GM23338 (cell line): ENCODE results near the gene EXOC7. TPM values are rescaled to one million over a fixed set of nuclear protein-coding genes. Genes with fewer than 3 reads are reported as not detected.

Experiments used
- ATAC-seq: fragments of 200-7000 bp; cut with Tn5 transposase; 3 replicates; pipeline ENCODE4 v1.9.1; 2020
- DNase-seq: peaks from one replicate; pipeline ENCODE4 v3.0.0-alpha.2; 2015; ENCODE audit warnings: low spot score
- H2AFZ ChIP-seq: fragments of 200-600 bp; sonication (generic); 2 replicates; pipeline ENCODE4 v1.8.0; 2016; ENCODE audit warnings: antibody characterized with exemption, mild to moderate bottlenecking, moderate library complexity
- H3F3A ChIP-seq: fragments of 200-600 bp; sonication (generic); replicated peaks from 2 replicates; pipeline ENCODE4 v1.8.0; 2017; ENCODE audit warnings: antibody characterized with exemption, mixed run types, low read depth
- H3K27ac ChIP-seq: fragments of 200-600 bp; sonication (generic); 2 replicates; pipeline ENCODE4 v1.6.1; 2016; ENCODE audit warnings: low read depth
- H3K27me3 ChIP-seq: fragments of 200-600 bp; sonication (generic); 2 replicates; pipeline ENCODE4 v1.8.0; 2016; ENCODE audit warnings: mild to moderate bottlenecking, mixed run types, moderate library complexity; ENCODE audit not compliant: insufficient read depth
- H3K36me3 ChIP-seq: fragments of 200-600 bp; sonication (generic); 2 replicates; pipeline ENCODE4 v1.8.0; 2016; ENCODE audit warnings: mild to moderate bottlenecking; ENCODE audit not compliant: insufficient read depth
- H3K4me1 ChIP-seq: fragments of 200-600 bp; sonication (generic); 2 replicates; pipeline ENCODE4 v1.8.0; 2016; ENCODE audit warnings: mild to moderate bottlenecking, moderate library complexity; ENCODE audit not compliant: insufficient read depth
- H3K4me2 ChIP-seq: fragments of 200-600 bp; sonication (generic); 2 replicates; pipeline ENCODE4 v1.7.1; 2017; ENCODE audit warnings: mixed run types
- H3K4me3 ChIP-seq: fragments of 200-600 bp; sonication (generic); 2 replicates; pipeline ENCODE4 v1.6.1; 2016; ENCODE audit warnings: mixed run types
- H3K79me2 ChIP-seq: fragments of 200-600 bp; sonication (generic); replicated peaks from 2 replicates; pipeline ENCODE4 v1.8.0; 2017; ENCODE audit warnings: mild to moderate bottlenecking; ENCODE audit not compliant: insufficient read depth
- H3K9me2 ChIP-seq: fragments of 200-600 bp; sonication (generic); 2 replicates; pipeline ENCODE4 v1.8.0; 2017; ENCODE audit not compliant: insufficient read depth
- H4K20me1 ChIP-seq: fragments of 200-600 bp; sonication (generic); replicated peaks from 2 replicates; pipeline ENCODE4 v1.8.0; 2017; ENCODE audit warnings: mild to moderate bottlenecking; ENCODE audit not compliant: insufficient read depth
- H3K27ac Mint-ChIP-seq: 2 replicates; pipeline ENCODE4 v1.8.0; 2020; ENCODE audit warnings: inconsistent platforms, mild to moderate bottlenecking, moderate library complexity, mixed read lengths
- H3K27me3 Mint-ChIP-seq: 3 replicates; pipeline ENCODE4 v1.8.0; 2022; ENCODE audit warnings: low read depth, mild to moderate bottlenecking, moderate library complexity, mixed read lengths, inconsistent platforms; ENCODE audit not compliant: insufficient read depth, poor library complexity
- H3K36me3 Mint-ChIP-seq: 3 replicates; pipeline ENCODE4 v1.8.0; 2021; ENCODE audit warnings: low read depth, mild to moderate bottlenecking, inconsistent platforms, moderate library complexity, mixed read lengths
- H3K4me1 Mint-ChIP-seq: 3 replicates; pipeline ENCODE4 v1.8.0; 2020; ENCODE audit warnings: mild to moderate bottlenecking, inconsistent platforms, mixed read lengths
- H3K4me3 Mint-ChIP-seq: 3 replicates; pipeline ENCODE4 v1.8.0; 2021; ENCODE audit warnings: moderate library complexity, mild to moderate bottlenecking, inconsistent platforms, mixed read lengths
- H3K9me3 Mint-ChIP-seq: 3 replicates; pipeline ENCODE4 v1.8.0; 2020; ENCODE audit warnings: moderate library complexity, mild to moderate bottlenecking, inconsistent platforms, mixed read lengths
- ETS1 ChIP-seq: IDR thresholded peaks from 2 replicates; pipeline ENCODE4 v1.6.1; 2016; ENCODE audit warnings: antibody characterized with exemption
- EZH2phosphoT487 ChIP-seq: fragments of 200-600 bp; sonication (generic); IDR thresholded peaks from one replicate; pipeline ENCODE4 v1.8.1; 2018; ENCODE audit warnings: antibody characterized with exemption; ENCODE audit not compliant: unreplicated experiment
- JUNB ChIP-seq: IDR thresholded peaks from one replicate; pipeline ENCODE4 v1.6.1; 2016; ENCODE audit warnings: antibody characterized with exemption; ENCODE audit not compliant: unreplicated experiment
- NANOG ChIP-seq: IDR thresholded peaks from 2 replicates; pipeline ENCODE4 v1.6.1; 2016; ENCODE audit warnings: antibody characterized with exemption, borderline replicate concordance
- POLR2AphosphoS5 ChIP-seq: IDR thresholded peaks from 2 replicates; pipeline ENCODE4 v1.6.1; 2016; ENCODE audit warnings: antibody characterized with exemption, low read depth
- REST ChIP-seq: IDR thresholded peaks from one replicate; pipeline ENCODE4 v1.6.1; 2018; ENCODE audit warnings: antibody characterized with exemption; ENCODE audit not compliant: unreplicated experiment
- STAT1 ChIP-seq: IDR thresholded peaks from one replicate; pipeline ENCODE4 v1.6.1; 2016; ENCODE audit warnings: antibody characterized with exemption; ENCODE audit not compliant: unreplicated experiment
- ZNF114 ChIP-seq: fragments of 250-450 bp; sonication (Bioruptor Pico); IDR thresholded peaks from 2 replicates; pipeline ENCODE4 v1.5.0; 2020; ENCODE audit warnings: mild to moderate bottlenecking, moderate library complexity
- polyA plus RNA-seq: library from polyadenylated mRNA; unstranded; fragments of >200 nt; fragmentation: Nextera tagmentation; extraction: Ambion mirVana; gene quantifications from 2 replicates; pipeline ENCODE4 v1.2.1, GENCODE V29; 2016
- total RNA-seq: library from RNA; depleted of rRNA; stranded (reverse); fragments of >200 nt; shearing (Covaris generic); gene quantifications from 2 replicates; pipeline ENCODE4 v1.2.3, GENCODE V29; 2014

Gene EXOC7
- total and polyA plus RNA-seq, 2 experiments from 2014 or later: 75.4 to 77.4 TPM

- no peak within 1 kb of the TSS for H3K27ac ChIP-seq
- H3K36me3 ChIP-seq: no peaks in the 10 kb centered on the region
- DNase-seq: peak; percentile 96
- H3K9me2 ChIP-seq: no peaks in the 10 kb centered on the region
- peak within 1 kb of the TSS; percentile 45; the same call in 1 of the 2 replicates for H2AFZ ChIP-seq
- Mint-ChIP-seq H3K27ac (no peak within 1 kb of the TSS), H3K9me3 (no peaks in the 10 kb centered on the region; the same call in 2 of the 3 replicates), H3K4me1 (peaks cover 71% of the 10 kb centered on the region), H3K4me3 (peak within 1 kb of the TSS; percentile 82), H3K36me3 (no peaks in the 10 kb centered on the region; the same call in 2 of the 3 replicates), H3K27me3 (peaks cover 74% of the 10 kb centered on the region)
- H3K4me3 ChIP-seq: peak within 1 kb of the TSS; percentile 85
- peaks cover 79% of the 10 kb centered on the region for H3K4me1 ChIP-seq
- TF ChIP-seq EZH2phosphoT487 (no peak), ETS1 (no peak), JUNB (no peak), POLR2AphosphoS5 (peak; percentile 43; the same call in 1 of the 2 replicates), NANOG (0 out of 2 replicates have a peak, but pooled peaks have one; percentile 13)
- H4K20me1 ChIP-seq: no peaks in the 10 kb centered on the region
- peak within 1 kb of the TSS; percentile 91 for H3K4me2 ChIP-seq
- ATAC-seq: peak; percentile 53
- no peaks in the 10 kb centered on the region for H3K79me2 ChIP-seq
- peaks cover 34% of the 10 kb centered on the region for H3F3A ChIP-seq
- peaks cover 80% of the 10 kb centered on the region for H3K27me3 ChIP-seq
Observed at GRCh38 chr17:76141212-76142038, 37.8 kb upstream of the EXOC7 start, which contains the start of gene FOXJ1. Gene FOXJ1 (minus strand): TSS chr17:76141245. CDS start chr17:76140395, 850 bp downstream.

- H3K27ac Mint-ChIP-seq: no peak overlapping the region
- DNase-seq (peak; percentile 14), ATAC-seq (peak; percentile 2)
- Histone ChIP-seq H2AFZ (no peak overlapping the region), H3K4me3 (peak overlapping the region; percentile 85), H3K36me3 (no peaks in the 10 kb centered on the region), H4K20me1 (no peaks in the 10 kb centered on the region), H3K4me1 (peaks cover 86% of the 10 kb centered on the region), H3K27ac (no peak overlapping the region), H3K4me2 (peak overlapping the region; percentile 91), H3K79me2 (no peaks in the 10 kb centered on the region), H3K27me3 (peaks cover 87% of the 10 kb centered on the region), H3F3A (peaks cover 34% of the 10 kb centered on the region), H3K9me2 (no peaks in the 10 kb centered on the region)
- H3K4me3 Mint-ChIP-seq: peak overlapping the region; percentile 82
- TF ChIP-seq ZNF114 (CRISPR knock-in tag) (no peak), STAT1 (no peak), REST (no peak)
- H3K27me3 Mint-ChIP-seq: peaks cover 76% of the 10 kb centered on the region
- H3K4me1 Mint-ChIP-seq: peaks cover 70% of the 10 kb centered on the region
- no peaks in the 10 kb centered on the region; the same call in 2 of the 3 replicates for H3K36me3 Mint-ChIP-seq
- no peaks in the 10 kb centered on the region; the same call in 2 of the 3 replicates for H3K9me3 Mint-ChIP-seq
Observed at GRCh38 chr17:76140661-76141211, 37.1 kb upstream of the EXOC7 start.
